ENCODE results near the gene TSHZ2. TPM values are rescaled to one million over a fixed set of nuclear protein-coding genes. Genes with fewer than 3 reads are reported as not detected.
A peak's percentile ranks its signal among the peaks of the same experiment; 100 is the strongest.

TSHZ2 gene
- total and polyA plus RNA-seq, 2 donors (not counting 3 experiments of a cell fraction or from before 2014, with no cell fraction given), result not detected

DNA sequence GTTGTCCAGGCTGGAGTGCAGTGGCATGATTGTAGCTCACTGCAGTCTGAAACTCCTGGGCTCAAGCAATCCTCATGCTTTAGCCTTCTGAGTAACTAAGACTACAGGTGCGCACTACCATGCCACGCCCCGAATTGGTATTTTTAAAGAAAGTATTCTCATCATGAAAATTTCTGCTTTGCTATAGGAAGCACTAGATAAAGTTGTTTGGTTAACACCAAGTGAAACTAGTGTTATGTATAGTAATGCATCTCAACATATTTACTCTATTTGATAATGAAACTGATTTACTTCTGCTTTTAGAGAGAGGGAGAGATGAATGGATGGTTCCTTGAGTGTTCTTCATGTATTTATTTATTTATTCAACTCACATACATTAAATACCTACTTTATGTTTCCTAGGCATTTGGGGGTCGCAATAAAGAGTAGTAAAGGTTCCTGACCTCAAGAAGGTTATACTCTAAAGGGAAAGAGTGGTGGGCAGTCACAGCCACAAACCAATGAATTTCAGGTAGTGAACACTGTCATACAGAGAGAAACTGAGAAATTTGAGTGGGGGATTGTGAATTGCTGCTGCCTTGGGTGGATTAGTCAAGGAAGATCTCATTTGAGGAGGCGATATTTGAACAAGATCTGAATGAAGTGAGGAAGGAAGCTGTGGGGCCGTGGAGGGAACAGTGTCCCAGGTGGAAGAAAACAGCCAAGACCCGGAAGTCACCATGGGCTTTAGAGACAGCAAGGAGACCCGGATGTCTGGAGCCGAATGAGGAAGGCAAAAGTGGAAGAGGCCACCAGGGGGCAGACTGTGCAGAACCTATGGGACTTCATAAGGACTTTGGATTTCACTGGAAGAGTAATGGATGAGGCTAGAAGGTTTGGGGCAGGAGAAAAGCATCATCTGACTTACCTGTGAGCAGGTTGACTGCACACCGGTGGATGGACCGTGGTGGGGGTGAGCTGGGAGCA lies 185.6 kb downstream of the TSHZ2 start:
- Histone ChIP-seq H3K9ac (replicated peaks; ENCODE audit: extremely low read depth, insufficient read depth, low read length) (no peak overlapping the region), H3K9me1 (replicated peaks; ENCODE audit: control insufficient read depth, extremely low read depth, insufficient read depth, low read length) (no peaks in the 10 kb centered on the region), H2AFZ (ENCODE audit: low read depth, low read length) (no peak overlapping the region), H3K9me3 (replicated peaks; ENCODE audit: control insufficient read depth, insufficient read depth, low read length) (no peaks in the 10 kb centered on the region), H3K27ac (ENCODE audit: insufficient read depth, low read depth, low read length) (no peak overlapping the region), H3K4me3 (replicated peaks in 1 of 3; ENCODE audit: insufficient read depth in 1 of 3, low read depth in 1 of 3, low read length in 3 of 3) (no peak overlapping the region), H3K4me1 (ENCODE audit: control insufficient read depth, extremely low read depth, insufficient read depth, low read length) (no peaks in the 10 kb centered on the region), H3K27me3 (ENCODE audit: control insufficient read depth in 2 of 2, insufficient read depth in 2 of 2, low read length in 2 of 2) (no peaks in the 10 kb centered on the region), H3K4me2 (ENCODE audit: insufficient read depth, low read length) (no peak overlapping the region), H3K36me3 (ENCODE audit: control insufficient read depth in 2 of 2, extremely low read depth in 1 of 2, insufficient read depth in 2 of 2, low read length in 2 of 2) (no peaks in the 10 kb centered on the region), H3K79me2 (ENCODE audit: control insufficient read depth, insufficient read depth, low read length) (no peaks in the 10 kb centered on the region), H4K20me1 (replicated peaks; ENCODE audit: control insufficient read depth, extremely low read depth, insufficient read depth, low read length) (no peaks in the 10 kb centered on the region)
- ChIA-PET POLR2A (no interaction called here), CTCF (interaction anchor here (1.1 to 1.5 kb wide), 3 partner anchors 15 to 800 kb away, joined by 3 to 7 read pairs (median 4); no protein-coding TSS in a partner anchor)
- intact Hi-C loops (cut with micrococcal nuclease), result loop anchor here (1.0 kb wide), 3 partner anchors 783 to 905 kb away; no protein-coding TSS in a partner anchor
- no peak for FAIRE-seq
- TF ChIP-seq MAX (IDR thresholded peaks at IDR 0.05; ENCODE audit: insufficient read depth, insufficient read length), result no peak
- TF ChIP-seq CTCF (IDR thresholded peaks at IDR 0.05; ENCODE audit: extremely low read depth in 1 of 2, insufficient read depth in 1 of 2, low read depth in 1 of 2, low read length in 2 of 2), result peak; percentile 47 to 64
- dilution Hi-C loops (cut with MboI; ENCODE audit: extremely low pct_ligation_motif_present, low sequenced_read_pairs), result no loop called here
- peak; percentile 27 for DNase-seq (ENCODE audit: low read depth, low spot score)
- BruUV-seq (replicated peaks), result no TSS peak

DNA sequence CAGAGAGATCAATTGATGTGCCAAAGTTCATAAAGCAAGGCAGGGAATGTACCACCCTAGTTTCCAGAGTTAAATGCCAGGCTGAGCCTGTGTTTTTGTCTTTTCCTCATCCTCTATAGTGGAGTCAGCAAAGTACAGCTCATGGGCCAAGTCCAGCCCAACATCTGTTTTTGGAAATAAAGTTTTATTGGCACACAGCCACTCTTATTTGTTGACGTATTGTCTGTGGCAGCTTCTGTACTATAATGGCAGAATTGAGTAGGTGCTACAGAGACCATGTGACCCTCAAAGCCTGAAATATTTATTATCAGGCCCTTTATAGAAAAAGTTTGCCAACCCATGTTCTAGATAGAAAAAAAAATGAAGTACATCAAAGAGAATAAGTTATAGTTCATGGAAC lies 187.0 kb downstream of the TSHZ2 start:
- Histone ChIP-seq H3K9ac (replicated peaks; ENCODE audit: extremely low read depth, insufficient read depth, low read length) (no peak overlapping the region), H3K4me1 (ENCODE audit: control insufficient read depth, extremely low read depth, insufficient read depth, low read length) (no peaks in the 10 kb centered on the region), H3K9me1 (replicated peaks; ENCODE audit: control insufficient read depth, extremely low read depth, insufficient read depth, low read length) (no peaks in the 10 kb centered on the region), H3K27ac (ENCODE audit: insufficient read depth, low read depth, low read length) (no peak overlapping the region), H3K4me2 (ENCODE audit: insufficient read depth, low read length) (no peak overlapping the region), H3K36me3 (ENCODE audit: control insufficient read depth in 2 of 2, extremely low read depth in 1 of 2, insufficient read depth in 2 of 2, low read length in 2 of 2) (no peaks in the 10 kb centered on the region), H3K9me3 (replicated peaks; ENCODE audit: control insufficient read depth, insufficient read depth, low read length) (no peaks in the 10 kb centered on the region), H2AFZ (ENCODE audit: low read depth, low read length) (no peak overlapping the region), H3K79me2 (ENCODE audit: control insufficient read depth, insufficient read depth, low read length) (no peaks in the 10 kb centered on the region), H4K20me1 (replicated peaks; ENCODE audit: control insufficient read depth, extremely low read depth, insufficient read depth, low read length) (no peaks in the 10 kb centered on the region), H3K4me3 (replicated peaks in 1 of 3; ENCODE audit: insufficient read depth in 1 of 3, low read depth in 1 of 3, low read length in 3 of 3) (no peak overlapping the region), H3K27me3 (ENCODE audit: control insufficient read depth in 2 of 2, insufficient read depth in 2 of 2, low read length in 2 of 2) (no peaks in the 10 kb centered on the region)
- intact Hi-C loops (cut with micrococcal nuclease), result no loop called here
- dilution Hi-C loops (cut with MboI; ENCODE audit: extremely low pct_ligation_motif_present, low sequenced_read_pairs), result no loop called here
- ChIA-PET CTCF (interaction anchor here (0.6 to 1.1 kb wide), 2 partner anchors 13 to 807 kb away, joined by 3 to 4 read pairs; no protein-coding TSS in a partner anchor), POLR2A (no interaction called here)
- no peak for FAIRE-seq
- DNase-seq (ENCODE audit: low read depth, low spot score), result no peak
- TF ChIP-seq CTCF (IDR thresholded peaks at IDR 0.05; ENCODE audit: extremely low read depth in 1 of 2, insufficient read depth in 1 of 2, low read depth in 1 of 2, low read length in 2 of 2) (no peak), POLR2A (IDR thresholded peaks at IDR 0.05; ENCODE audit: low read depth, low read length) (no peak), EZH2 (IDR thresholded peaks at IDR 0.05; ENCODE audit: borderline replicate concordance, low read depth, low read length, severe bottlenecking) (no peak), GATA2 (IDR thresholded peaks at IDR 0.05; ENCODE audit: insufficient read depth, insufficient read length, low read depth, low read length) (no peak), MYC (IDR thresholded peaks at IDR 0.05; ENCODE audit: low read depth, low read length) (no peak), MAX (IDR thresholded peaks at IDR 0.05; ENCODE audit: insufficient read depth, insufficient read length) (no peak), FOS (IDR thresholded peaks at IDR 0.05; ENCODE audit: borderline replicate concordance, insufficient read depth, low read length) (no peak)
- BruUV-seq (replicated peaks), result no TSS peak
